ENCODE measurements around the gene MACROD2.

GRCh38 chr20:14488756-14489479 lies 493.6 kb downstream of the MACROD2 start:
- TF ChIP-seq CTCF (conservative IDR thresholded peaks at IDR 0.05 in 1 of 2, IDR thresholded peaks at IDR 0.05 in 1 of 2; ENCODE audit: extremely low read depth in 1 of 2, insufficient read depth in 1 of 2, low read depth in 1 of 2, low read length in 2 of 2): no peak
- no peak for TF ChIP-seq EZH2 (IDR thresholded peaks at IDR 0.05; ENCODE audit: borderline replicate concordance, low read length)

Data from mammary epithelial cell (primary cell).